ENCODE results near the gene CHAC1.
A peak's percentile ranks its signal among the peaks of the same experiment; 100 is the strongest.

Gene CHAC1

DNA sequence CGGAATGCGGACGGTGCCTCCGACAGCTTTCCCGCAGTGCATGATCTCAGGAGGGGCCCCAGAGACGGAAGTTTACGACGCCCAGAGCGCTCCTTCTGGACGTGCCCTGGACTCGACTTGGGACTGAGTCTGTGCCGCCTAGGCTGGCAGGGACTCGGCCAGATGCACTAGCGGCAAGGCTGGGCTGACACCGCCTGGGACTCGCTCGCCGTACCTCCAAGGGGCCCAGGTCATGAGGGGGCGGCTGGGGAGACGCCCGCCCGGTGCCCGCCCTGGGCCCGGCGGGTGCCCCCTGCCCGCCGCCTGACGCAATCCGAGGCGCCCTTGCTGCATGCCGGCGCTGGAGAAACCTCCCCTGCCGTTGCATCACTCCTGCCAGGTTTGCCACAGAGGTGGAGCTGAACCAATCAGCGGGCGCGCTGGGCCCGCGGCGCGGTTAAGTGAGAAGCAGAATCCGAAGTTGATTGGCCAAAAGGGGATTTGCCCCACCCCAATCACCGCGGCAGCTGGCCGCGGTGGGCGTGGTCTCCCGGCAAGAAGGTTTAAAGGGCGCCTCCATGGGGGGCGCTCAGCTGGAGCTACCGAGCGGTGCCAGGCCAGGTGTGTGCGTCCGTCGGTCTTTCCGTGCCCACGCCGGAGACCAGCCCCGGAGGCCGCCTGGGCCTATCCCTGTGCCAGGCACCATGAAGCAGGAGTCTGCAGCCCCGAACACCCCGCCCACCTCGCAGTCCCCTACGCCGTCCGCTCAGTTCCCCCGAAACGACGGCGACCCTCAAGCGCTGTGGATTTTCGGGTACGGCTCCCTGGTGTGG, at the start of gene CHAC1:
Gene CHAC1, plus strand, starts transcription at position 571 of the 812 bp plus-strand sequence. Its CDS starts 113 bp downstream, at position 684.
- DNase-seq (ENCODE audit: low read depth): peak; percentile 87

- DNase-seq (ENCODE audit: low read depth): no peak
These were observed 48.6 kb upstream of the CHAC1 start for GRCh38 chr15:40904552-40905201.

DNA sequence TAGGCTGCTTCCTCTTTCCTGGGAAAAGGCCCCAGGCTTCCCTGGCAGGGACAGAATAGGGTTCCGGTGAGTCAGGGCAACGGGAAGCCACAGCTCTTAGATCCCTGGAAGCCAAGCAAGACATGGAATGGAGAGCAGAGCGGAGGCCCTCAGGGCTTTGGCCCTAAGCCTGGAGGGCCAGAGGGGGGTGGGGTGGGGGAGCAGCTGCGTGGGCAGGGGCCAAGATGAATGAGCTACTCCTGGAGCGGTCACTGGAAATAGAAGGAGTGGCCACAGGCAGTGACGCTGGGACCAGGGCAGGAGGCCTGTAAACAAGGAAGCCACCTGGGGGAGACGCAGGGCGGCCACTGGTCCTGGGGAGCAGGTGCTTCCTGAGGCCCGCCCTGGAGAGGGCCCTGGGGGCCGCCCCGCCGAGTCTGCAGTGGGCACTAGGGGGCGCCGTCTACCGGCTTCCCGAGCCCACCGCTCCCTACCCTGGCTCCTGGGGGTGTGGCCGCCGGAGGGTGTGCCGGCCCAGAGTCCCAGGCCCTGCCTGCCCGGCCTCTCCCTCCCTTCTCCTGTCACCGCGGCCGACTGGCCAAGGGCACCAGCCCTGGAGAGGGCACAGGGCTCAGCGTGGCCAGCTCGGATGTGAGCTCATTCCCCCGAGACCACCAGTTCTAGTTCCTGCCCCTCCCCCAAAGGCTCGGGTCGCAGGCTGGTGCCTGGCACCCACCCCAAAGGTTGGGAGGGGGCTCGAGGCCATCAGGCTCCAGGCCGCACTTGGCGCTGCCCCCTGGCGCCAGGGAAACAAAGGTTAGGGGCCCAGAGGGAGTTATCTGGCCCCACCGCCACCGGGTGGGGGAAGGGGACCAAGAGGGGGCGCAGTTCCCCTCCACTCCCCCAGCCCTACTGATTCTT, 46.9 kb upstream of the CHAC1 start:
- peak; percentile 66 for DNase-seq (ENCODE audit: low read depth)

- peak; percentile 41 for DNase-seq (ENCODE audit: low read depth)
These were observed 46.1 kb upstream of the CHAC1 start for GRCh38 chr15:40906991-40907802.

GRCh38 chr15:40908095-40908494, 45.2 kb upstream of the CHAC1 start:
- no peak for DNase-seq (ENCODE audit: low read depth)

DNA sequence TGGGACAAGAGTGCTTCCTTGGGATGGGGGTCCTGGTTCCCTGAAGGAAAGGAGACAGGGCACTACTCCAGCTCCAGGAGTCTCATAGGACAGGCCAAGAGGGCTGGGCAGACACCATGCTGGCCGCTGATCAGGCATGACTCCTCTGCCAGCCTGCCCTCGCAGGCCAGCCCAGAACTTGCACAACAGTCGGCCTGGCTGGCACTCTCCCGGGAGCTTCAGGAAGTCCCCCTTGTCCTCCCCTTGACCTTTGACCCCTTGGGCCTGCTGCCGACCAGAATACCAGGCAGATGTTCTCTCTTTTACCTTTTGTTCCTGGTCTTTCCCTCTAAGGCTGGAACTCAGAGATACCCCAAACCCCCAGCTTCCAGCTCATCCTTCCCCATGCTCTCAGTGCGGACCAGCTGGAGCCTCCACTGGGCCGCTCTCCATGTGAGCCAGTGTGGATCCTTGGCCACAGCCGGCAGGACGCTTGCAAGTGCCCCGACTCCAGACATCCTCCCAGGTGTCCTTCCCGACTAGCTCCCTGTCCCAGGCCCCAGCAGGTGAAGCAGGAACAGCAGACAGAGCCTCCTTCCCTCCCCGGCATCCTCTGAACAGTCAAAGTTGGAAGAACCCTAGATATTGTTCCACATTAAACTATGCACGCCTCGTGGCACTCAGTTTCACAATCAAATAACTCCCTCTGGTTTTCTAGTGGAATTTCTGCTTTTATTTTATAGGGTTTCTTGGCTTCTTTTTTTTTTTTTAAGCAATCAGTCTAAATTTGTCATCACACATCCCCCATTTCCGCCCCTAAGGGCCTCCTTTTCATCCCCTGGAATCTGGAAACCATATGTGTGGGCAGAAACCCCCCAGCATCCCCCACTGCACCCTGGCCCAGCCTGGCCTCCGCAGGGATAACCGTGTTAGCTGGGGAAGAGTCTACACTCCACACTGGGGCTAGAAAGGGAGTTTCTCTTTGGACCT, 43.3 kb upstream of the CHAC1 start:
- no peak for DNase-seq (ENCODE audit: low read depth)

GRCh38 chr15:40911141-40911540, 42.1 kb upstream of the CHAC1 start:
- no peak for DNase-seq (ENCODE audit: low read depth)

- no peak for DNase-seq (ENCODE audit: low read depth)
These were observed 41.6 kb upstream of the CHAC1 start for GRCh38 chr15:40911693-40912092.

GRCh38 chr15:40912478-40912877, 40.8 kb upstream of the CHAC1 start:
- DNase-seq (ENCODE audit: low read depth): no peak

GRCh38 chr15:40914013-40914412, 39.3 kb upstream of the CHAC1 start:
- DNase-seq (ENCODE audit: low read depth): no peak

GRCh38 chr15:40914486-40914885, 38.8 kb upstream of the CHAC1 start:
- DNase-seq (ENCODE audit: low read depth): no peak

- no peak for DNase-seq (ENCODE audit: low read depth)
These were observed 38.1 kb upstream of the CHAC1 start for GRCh38 chr15:40915116-40915661.

GRCh38 chr15:40915679-40916078, 37.6 kb upstream of the CHAC1 start:
- DNase-seq (ENCODE audit: low read depth): no peak

- DNase-seq (ENCODE audit: low read depth): no peak
These were observed 35.7 kb upstream of the CHAC1 start for GRCh38 chr15:40917585-40917984.

DNA sequence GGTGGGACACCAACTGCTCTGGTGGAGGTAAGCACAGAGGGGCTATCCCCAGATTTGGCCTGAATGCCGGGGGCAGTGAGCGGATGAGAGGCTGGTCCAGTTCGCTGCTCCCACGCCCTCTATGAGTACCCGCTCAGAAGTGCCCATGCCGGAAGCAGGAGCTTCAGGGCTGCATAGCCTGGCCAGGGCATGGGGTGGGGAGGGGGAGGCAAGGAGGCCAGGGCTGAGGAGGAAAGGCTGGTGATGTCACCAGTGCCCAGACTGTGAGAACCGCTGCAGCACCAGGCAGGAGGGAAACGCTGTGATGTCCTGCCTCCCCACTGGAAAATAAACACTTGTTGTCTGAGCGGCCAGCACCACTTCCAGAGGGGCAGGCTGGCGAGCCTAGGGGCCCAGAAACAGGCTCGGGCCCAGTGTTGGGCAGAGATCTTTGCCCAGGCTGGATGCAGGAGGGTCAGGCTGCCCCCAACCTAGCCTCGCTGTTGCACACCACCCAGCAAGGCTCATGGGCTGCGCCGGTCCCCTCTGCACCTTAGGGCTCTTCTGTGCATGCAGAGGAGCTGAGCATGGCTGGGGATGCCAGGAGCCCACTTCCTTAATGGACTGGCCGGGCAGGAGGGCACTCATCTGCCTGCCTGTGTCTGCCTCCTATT, 35.0 kb upstream of the CHAC1 start:
- DNase-seq (ENCODE audit: low read depth): no peak

GRCh38 chr15:40918799-40919392, 34.4 kb upstream of the CHAC1 start:
- DNase-seq (ENCODE audit: low read depth): no peak

- no peak for DNase-seq (ENCODE audit: low read depth)
These were observed 31.2 kb upstream of the CHAC1 start for GRCh38 chr15:40921949-40922607.

DNA sequence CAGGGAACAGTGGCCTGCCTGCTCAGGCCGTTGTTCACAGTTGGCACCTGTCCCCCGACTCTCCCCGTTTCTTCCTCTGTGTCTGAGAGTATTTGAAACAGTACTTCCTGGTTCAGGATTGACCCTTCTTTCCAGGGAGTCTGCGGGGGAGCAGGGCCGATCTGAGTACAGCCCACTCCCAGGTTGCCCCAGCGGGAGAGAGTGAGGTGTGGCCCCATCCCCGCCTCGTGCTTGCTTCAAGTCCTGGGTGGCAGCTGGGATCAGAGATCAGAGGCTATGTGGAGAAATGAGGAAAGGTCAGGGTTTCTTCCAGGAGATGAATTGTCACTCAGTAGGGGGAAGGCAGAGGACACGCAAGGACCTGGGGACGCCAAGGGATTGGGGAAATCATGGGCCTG, 30.7 kb upstream of the CHAC1 start:
- no peak for DNase-seq (ENCODE audit: low read depth)

- no peak for DNase-seq (ENCODE audit: low read depth)
These were observed 29.7 kb upstream of the CHAC1 start for GRCh38 chr15:40923551-40923950.
